Activated CD4-positive, alpha-beta T cell treated with anti-CD3 and anti-CD28 coated beads for 1 hour (primary cell): ENCODE data around the gene REXO1.

Experiments used
- DNase-seq: peaks from one replicate; pipeline ENCODE4 v3.0.0-alpha.2; 2020

Gene REXO1

DNA sequence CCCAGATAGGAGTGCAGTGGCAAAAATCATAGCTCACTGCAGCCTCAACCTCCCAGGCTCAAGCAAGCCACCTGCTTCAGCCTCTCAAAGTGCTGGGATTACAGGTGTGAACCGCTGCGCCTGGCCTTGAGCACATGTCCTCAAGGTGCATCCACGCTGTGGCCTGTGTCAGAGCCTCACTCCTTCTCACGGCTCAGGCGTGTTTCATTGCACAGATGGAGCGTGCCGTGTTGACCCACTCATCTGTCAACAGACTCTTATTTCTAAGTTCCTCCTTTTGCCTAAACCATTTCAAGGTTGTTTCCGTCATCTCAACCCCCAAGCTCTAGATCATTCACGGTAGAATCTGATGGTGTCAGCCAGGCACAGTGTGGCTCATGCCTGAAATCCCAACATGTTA is 64.4 kb downstream of the REXO1 start:
- DNase-seq = no peak

DNA sequence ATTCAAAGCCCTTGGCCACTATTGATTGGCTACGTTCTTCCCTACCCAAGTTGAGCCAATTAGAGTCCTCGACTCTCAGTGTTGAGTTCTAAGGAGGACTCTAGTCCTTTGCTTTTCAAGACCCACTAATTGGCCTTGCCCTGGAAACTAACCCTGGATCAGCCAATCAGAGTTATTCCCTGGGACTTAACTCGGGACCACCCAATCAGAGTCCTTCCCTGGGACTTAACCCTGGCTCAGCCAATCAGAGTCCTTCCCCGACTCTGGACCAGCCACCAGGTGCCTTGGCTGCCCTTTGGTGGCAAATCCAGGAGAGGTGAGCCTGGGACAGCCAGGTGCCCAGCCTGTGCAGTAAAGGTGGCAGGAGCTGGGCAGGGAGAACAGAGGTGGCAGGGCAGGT is 64.9 kb downstream of the REXO1 start:
- DNase-seq = no peak

DNA sequence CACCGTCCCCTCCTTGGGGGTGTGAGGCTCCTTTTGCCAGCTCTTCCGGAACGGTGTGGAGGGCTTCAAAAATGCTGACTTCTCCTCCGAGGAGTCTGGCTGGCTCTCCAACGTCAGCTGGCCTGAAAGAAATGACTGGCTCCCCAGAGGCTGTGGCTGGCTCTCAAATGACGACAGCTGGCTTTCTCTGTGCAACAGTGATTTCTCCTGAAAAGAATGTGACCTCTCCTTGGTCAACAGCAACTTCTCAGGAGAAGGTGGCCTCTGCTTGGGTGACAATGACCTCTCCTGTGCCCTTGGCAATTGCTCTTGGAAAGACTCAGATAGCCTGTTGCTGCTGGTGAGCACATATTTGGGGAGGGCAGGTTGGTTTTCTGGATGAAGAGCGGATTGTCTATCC is 65.8 kb downstream of the REXO1 start:
- no peak for DNase-seq

DNA sequence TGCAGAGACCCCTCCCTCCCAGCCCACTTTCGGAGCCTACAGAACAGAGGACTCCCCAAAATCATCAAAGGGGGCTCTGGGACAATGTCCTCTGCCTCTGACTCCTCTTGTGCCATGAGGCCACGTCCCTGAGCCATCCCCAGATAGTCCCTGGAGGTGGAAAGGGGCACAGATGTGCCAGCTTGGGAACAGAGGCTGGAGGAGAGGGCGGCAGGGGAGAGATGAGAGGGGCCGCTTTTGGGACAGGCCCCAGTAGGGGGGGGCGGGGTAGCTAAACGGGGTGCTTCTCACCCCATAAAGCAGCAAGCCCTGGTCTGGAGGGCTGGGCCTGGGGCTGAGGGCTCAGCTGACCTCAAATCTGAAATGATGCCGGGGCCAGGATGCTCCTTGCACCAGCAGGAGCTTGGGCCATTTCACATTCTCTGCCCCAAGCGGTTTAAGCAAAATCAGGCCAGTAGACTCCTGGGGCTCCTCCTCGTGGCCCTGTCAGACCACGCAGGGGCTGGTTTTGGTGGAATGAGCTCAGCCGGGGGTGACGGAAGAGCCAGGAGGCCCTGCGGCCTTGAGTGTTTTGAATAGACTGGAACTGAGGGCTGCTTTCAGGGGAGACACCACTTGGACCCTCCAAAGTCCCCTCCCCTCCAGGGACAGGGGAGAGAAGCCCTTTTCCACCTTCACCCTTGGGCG is 67.9 kb downstream of the REXO1 start:
- DNase-seq = no peak

DNA sequence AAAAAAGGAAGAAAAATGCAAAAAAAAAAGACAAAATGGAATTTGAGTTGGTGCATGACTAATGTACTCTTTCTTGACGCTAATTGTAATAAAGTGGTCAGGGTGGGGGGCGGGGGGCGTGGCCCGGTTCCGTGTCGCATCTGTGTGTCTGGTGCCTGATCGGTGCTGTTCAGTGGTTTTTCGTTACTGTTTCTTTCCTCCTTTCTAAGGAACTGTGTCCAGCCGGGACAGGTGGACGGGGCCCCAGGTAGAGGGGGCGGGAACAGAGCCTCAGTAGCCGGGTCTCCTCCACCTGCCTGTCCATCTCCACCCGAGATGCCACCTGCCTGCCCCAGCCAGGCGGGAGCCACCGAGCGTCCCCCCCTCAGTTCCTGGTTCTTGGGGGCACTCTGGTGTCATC is 68.7 kb downstream of the REXO1 start:
- DNase-seq = no peak

DNA sequence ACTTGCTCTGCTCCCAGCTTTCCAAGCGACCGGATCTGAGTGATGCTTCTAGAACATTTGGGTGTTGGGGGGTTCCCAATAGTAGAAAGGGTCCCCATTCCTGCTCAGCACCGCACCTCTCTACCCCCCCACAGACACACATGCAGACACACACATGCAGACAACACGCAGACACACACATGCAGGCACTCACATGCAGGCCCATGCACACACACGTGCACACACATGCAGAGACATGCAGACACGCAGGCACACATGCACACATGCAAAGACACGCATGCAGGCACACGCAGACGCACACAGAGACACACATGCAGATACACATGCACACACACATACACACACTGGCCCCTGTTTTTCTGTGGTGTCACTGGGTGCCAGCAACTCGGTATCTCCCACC is 71.1 kb downstream of the REXO1 start:
- DNase-seq = no peak

DNA sequence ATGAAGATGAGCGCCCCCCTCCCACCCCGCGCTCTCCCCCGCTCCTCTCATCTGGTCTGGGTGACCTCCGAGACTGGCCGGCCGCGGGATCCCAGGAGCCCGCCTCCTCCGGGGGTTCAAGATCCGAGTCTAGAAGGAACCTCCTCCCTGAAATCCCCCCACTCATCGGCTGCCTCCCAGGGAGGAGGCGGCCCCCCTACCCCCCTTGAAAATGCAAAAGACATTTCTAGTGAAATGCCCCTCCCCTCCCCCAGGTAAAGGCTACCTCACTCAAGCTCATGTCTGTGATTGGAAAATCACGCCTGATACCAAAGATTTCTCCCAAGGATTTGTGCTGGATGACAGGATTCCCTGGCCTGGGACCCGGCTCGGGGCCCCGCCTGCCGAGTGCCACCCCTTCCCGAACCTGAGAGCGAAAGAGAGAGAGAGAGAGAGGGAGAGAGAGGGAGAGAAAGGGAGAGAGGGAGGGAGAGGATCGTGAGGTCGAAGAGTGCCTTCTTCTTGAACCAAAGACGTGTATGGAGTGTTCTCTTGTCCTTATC is 71.6 kb downstream of the REXO1 start:
- DNase-seq = no peak

DNA sequence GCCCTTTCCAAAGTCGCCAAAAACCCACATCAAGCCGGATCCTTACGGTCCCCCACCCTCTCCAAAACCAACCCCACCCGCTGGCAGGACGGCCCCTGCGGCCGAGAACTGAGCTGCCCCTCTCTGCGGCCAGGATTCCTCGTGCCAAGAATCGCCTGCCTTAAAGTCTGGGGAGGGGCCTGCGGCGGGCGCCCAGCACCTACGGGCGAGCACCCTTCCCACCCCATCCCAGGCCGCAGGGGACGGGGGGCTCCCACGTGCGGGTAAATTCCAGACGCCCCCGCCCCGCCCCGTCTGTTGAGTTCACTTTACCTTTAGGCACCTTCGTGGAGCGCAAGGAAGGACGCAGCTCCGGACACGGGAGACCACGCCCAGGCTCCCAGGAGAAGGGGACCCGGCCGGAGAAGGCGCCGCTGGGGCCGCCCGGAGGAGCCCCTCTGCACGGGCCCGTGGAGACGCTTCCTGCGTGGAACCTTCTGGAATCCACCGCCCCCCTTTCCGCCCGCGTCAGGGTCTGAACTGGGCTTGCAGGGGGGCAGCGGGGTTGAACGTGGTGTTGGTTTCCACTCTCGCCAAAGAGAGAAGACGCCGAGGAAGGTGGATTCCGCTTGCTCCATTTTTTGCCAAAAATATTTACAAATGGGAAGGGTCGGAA is 72.2 kb downstream of the REXO1 start:
- DNase-seq = no peak

DNA sequence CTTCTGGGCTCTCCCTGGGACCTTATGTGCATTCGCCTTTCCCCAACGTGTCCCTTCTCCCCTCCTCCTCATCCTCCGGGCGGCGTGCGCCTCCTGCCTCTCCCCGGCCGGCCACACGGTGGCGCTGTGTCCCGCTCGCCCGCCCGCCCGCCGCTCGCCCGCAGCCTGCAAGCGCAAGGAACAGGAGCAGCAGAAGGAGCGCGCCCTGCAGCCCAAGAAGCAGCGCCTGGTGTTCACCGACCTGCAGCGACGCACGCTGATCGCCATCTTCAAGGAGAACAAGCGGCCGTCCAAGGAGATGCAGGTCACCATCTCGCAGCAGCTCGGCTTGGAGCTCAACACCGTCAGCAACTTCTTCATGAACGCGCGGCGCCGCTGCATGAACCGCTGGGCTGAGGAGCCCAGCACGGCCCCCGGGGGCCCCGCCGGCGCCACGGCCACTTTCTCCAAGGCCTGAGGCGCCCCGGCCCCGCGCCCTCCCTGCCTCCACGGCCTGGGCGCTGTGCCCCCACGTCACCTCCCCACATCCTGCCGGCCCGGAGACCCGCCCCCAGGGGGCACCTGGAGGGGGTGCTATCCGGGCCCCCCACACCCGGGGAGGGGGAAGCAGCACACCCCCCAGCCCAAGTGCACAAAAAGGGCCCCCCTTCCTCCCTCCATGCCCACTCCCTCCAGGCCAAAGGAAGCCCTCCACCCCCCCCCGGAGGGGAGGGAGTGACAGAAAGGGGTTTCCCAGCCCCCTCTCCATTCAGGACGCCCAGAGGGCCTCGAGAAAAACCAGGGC is 73.1 kb downstream of the REXO1 start:
- DNase-seq = no peak

DNA sequence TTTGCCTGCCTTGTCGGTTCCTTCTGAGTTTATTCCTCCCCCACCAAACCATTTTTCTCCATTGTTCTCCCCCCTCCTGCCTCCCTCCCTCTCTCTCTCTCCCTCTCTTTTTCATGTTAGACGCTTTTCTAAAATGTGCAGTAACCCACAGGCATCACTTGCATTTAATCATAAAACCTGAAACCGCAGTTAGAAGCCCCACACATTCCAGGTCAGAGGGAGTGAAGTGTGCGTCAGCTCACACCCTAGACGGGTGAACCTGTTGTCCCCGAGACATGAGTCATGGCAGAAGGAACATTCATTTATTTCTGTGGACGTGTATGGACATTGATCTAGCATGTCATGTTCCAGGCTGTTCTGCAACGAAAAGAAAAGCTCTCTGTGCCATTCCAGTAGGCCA is 75.1 kb downstream of the REXO1 start:
- DNase-seq = no peak

DNA sequence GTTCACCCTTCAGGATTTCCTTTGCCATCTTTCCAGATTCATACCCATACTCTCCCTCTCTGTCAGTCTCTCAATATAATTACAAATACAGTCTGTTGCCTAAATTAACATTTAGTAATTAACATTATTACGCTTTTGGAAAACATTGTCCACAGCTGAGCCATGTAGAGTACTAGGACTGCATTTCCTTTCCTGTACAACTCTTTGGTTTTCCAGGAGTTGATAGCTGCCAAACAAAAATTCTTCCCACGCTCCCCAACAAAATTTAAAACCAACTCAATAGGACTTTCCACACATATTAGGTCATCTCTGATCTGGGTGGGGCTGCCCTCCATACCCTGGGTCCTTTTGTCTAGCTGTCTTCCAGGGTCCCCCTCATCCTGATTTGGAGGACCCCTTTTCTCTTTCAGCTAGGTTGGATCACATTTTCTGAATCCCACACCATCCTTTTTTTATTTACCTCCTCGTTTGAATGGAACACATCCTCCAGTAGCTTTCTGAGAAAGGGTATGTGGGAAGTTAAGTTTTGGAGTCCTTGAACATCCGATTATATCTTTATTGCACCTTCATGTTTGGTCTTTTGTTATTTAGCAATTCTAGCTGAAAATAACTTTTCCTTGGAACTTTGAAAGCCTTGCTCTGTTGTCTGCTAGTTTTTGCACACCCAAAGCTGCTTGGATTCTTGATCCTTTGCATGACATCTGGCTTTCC is 77.3 kb downstream of the REXO1 start:
- DNase-seq = no peak

DNA sequence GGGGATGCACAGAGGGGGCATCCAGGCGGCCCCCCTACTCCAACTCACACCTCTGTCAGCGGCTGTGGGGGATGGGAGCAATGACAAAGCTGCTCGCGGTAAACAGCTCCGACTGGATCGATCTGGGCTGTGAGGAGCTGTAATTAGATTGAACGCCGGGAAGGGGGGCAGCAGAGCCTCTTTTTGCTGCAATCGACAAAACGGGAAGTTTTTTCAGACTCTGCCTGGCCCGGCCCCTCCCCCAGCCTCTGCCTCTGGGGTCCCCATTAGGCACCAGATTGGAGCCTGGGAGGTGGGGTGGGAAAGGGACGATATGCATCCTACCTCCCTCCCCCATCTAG is 78.7 kb downstream of the REXO1 start:
- DNase-seq = no peak

DNA sequence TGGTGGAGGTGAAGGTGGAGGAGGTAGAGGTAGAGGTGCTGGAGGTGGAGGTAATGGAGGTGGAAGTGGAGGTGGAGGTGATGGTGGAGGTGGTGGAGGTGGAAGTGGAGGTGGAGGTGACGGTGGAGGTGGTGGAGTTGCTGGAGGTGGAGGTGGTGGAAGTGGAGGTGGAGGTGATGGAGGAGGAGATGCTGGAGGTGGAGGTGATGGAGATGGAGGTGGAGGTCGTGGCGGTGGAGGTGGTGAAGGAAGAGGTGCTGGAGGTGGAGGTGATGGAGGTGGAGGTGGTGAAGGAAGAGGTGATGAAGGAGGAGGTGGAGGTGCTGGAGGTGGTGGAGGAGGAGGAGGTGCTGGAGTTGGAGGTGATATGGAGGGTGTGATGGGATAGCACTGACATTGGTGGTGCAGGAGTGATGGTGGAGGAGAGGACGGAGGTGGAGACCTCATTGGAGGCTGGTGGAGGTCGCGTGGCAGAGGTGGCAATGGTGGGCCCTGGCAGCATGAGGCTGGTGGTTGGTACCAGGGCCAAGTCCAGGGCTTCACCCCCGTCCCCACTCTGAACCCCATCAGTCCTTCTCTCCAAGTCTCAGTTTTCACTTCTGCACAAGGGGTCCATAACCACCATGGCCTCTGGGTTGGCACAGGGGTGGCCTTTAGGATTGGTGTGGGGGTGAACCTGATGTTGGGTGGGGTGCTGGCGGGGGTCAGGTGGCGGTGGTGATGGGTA is 79.2 kb downstream of the REXO1 start:
- DNase-seq = no peak

DNA sequence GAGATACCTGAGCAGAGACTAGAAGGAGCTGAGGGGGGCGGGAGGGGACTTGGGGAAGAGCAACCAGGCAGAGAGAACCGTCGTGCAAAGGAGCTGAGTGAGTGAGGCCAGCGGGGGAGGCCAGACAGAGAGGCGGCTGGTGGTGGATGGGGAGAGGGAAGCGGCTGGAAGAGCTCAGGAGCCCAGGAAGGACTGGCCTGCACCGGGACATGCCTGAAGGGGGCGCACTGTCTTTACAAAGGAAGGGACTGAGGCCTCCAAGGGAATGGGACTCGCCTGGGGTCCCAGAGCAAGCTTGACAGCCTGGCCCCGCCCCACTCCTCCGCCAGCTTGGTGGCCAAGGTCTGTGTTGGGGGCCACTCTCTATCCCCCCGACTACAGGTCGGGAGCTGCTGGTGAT is 80.0 kb downstream of the REXO1 start:
- DNase-seq = no peak

DNA sequence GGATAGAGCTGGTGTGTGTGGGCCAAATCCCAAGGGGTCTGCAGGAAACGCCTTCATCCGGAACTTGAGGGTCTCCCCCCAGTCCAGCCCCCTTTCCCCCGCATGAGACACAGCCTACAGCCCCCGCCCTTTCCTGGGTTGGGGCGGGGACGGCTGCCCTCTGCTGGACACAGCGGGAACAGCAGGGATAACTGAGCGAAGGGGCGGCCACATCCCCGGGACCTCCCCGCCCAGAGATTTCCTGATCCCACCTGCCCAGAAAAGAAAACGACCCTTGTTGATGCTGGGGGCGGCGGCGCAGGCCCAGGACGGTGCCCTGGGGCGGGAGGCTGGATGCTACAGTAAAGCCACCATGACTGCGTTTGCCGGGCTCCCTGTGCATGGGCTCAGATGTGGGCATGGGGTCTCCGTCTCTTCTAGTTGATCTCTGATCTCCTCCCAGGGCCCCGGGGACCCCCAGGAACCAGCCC is 80.8 kb downstream of the REXO1 start:
- peak; percentile 42 for DNase-seq

DNA sequence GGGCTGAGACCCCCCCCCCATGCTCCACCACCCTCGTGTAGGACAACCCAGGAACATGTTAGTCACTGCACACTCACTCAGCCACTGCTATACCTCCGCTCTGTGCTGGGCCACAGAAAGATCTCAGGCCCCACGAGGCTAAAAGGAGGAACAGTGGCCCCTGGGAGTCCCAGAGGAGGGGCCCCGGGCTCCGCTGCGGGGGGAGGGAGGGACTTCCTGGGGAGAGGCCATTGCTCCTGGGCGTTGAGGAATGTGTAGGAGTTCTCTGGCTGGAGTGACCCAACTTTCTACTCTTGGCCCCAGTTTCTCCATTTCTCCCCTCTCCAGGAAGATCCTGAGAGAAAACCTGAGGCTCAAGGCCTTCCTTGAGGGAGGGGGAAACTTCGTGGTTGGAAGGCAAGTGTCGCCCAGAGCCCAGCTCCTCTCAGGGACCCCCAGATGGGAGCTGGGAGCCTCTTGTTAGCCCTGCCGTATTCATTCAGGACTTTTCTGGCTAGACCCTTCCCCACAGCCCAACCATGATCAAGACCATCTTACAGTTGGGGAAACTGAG is 81.4 kb downstream of the REXO1 start:
- no peak for DNase-seq

DNA sequence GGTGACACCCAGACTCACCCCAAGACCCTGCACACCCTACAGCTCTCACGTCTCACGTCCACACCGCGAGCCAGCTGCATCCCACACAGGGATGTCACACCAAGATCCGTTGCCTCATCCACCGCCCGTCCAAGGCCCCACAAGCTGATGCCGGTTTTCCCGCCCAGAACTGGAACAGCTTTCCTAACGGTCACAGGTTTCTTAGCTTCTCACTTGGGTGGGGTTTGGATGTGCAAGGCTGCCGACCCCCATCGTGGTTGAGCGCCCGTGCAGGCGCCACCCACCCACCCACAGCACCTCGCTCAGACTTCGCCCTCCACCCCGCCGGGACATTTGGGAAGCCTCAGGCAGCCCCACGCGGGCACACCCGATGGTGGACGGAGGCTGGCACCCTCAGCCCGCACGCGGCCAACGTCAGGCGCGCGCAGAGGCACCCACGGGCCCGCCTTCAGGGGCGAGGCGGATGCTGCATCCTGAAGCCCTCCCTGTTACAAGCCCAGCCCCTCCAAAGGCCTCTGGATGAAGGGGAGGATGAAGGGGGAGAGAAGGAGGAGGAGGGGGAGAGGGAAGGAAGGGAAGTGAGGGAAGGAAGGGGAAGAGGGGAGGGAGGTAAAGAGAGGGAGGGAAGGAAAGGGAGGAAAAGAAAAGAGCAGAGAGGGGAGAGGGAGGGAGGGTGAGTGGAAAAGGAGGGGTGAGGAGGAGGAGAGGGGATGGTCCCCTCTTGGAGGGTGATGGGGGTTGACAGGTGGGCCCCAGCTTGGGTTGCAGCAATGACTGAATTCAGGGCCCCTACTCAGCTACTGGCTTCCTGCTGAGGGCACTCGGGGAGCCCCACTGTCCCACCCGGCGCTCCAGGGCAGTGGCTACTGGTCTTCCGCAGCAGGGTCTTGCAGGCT is 82.1 kb downstream of the REXO1 start:
- DNase-seq = no peak
